Cardiac fibroblast (primary cell): ENCODE results near the gene KCNK3.

Experiments
- DNase-seq, 2 donors: peaks; one replicate each; pipeline versions ENCODE4 v3.0.0 to v3.0.0-alpha.2; 2010; ENCODE audit warnings: low read depth in 2 of 2
- H3K4me3 ChIP-seq, 2 donors: replicated peaks in 1 of 2; 1 replicate in 1 of 2; 2 replicates in 1 of 2; pipeline ENCODE4 v1.5.1; 2011; ENCODE audit warnings: low read depth in 2 of 2, low read length in 2 of 2, mild to moderate bottlenecking in 2 of 2, moderate library complexity in 1 of 2
- CTCF ChIP-seq: IDR thresholded peaks from one replicate; pipeline ENCODE4 v1.5.1; 2011; ENCODE audit warnings: low read depth, mild to moderate bottlenecking, low read length, inconsistent platforms

Gene KCNK3

GRCh38 chr2:26767894-26768487 is 75.5 kb downstream of the KCNK3 start:
- no peak overlapping the region for H3K4me3 ChIP-seq
- DNase-seq = no peak
- no peak for TF ChIP-seq CTCF

- DNase-seq = no peak
- TF ChIP-seq CTCF = no peak
- H3K4me3 ChIP-seq = no peak overlapping the region
Measured at GRCh38 chr2:26768759-26769088, 76.2 kb downstream of the KCNK3 start.

- no peak for TF ChIP-seq CTCF
- DNase-seq = peak; percentile 68 to 74
- no peak overlapping the region for H3K4me3 ChIP-seq
Measured at GRCh38 chr2:26769089-26769761, 76.7 kb downstream of the KCNK3 start.

- peak; percentile 89 to 93 for DNase-seq
- TF ChIP-seq CTCF = peak; percentile 43
- no peak overlapping the region for H3K4me3 ChIP-seq
Measured at GRCh38 chr2:26770986-26771586, 78.6 kb downstream of the KCNK3 start.

GRCh38 chr2:26772064-26773001 is 79.8 kb downstream of the KCNK3 start:
- TF ChIP-seq CTCF = no peak
- no peak overlapping the region for H3K4me3 ChIP-seq
- peak; percentile 77 to 94 for DNase-seq

- H3K4me3 ChIP-seq = no peak overlapping the region
- no peak for DNase-seq
- no peak for TF ChIP-seq CTCF
Measured at GRCh38 chr2:26776195-26776800, 83.8 kb downstream of the KCNK3 start.
